B cell (primary cell): ENCODE measurements around the gene KAZN. TPM values are rescaled to one million over a fixed set of nuclear protein-coding genes. Genes with fewer than 3 reads are reported as not detected.

Experiments used
- ATAC-seq: fragments of 200-7000 bp; cut with Tn5 transposase; one replicate; pipeline ENCODE4 v1.10.0; 2021; ENCODE audit warnings: low read depth, mild to moderate bottlenecking, moderate number of reproducible peaks, moderate library complexity
- CTCF ChIA-PET: fragments of 350-600 bp; sonication (Branson Sonifier 250); formaldehyde crosslinking; loops from one replicate; lab custom pipeline; 2021; ENCODE audit warnings: antibody characterized with exemption, inconsistent platforms; lab: Charles Lee
- POLR2A ChIA-PET: fragments of 350-600 bp; sonication (Branson Sonifier 250); formaldehyde crosslinking; loops from one replicate; lab custom pipeline; 2021; ENCODE audit warnings: antibody characterized with exemption; lab: Charles Lee
- DNase-seq: peaks from one replicate; pipeline ENCODE4 v3.0.0; 2013
- H2AFZ ChIP-seq: 2 replicates; pipeline ENCODE4 v1.6.1; 2012; ENCODE audit warnings: mild to moderate bottlenecking, low read depth, low read length; ENCODE audit not compliant: insufficient read depth, poor library complexity, severe bottlenecking
- H3K27ac ChIP-seq, 2 donors: 1 replicate in 1 of 2; 2 replicates in 1 of 2; pipeline ENCODE4 v1.5.1; 2012 to 2013; ENCODE audit warnings: low read length in 2 of 2, mild to moderate bottlenecking in 2 of 2, moderate library complexity in 1 of 2
- H3K27me3 ChIP-seq, 4 experiments: fragments of 200-600 bp in 1 of 4; sonication (generic) in 1 of 4; replicated peaks in 1 of 4; 1 replicate in 2 of 4; 2 replicates in 2 of 4; pipeline versions ENCODE4 v1.6.1 to v1.7.0; 2013 to 2016; ENCODE audit warnings: low read length in 3 of 4, mild to moderate bottlenecking in 2 of 4, mixed read lengths in 1 of 4, moderate library complexity in 1 of 4; ENCODE audit not compliant: insufficient read depth in 4 of 4, control insufficient read depth in 3 of 4; ENCODE audit errors: control extremely low read depth in 1 of 4
- H3K36me3 ChIP-seq, 2 experiments: replicated peaks in 1 of 2; 1 replicate in 1 of 2; 2 replicates in 1 of 2; pipeline versions ENCODE4 v1.6.1 to v1.7.1; 2013; ENCODE audit warnings: low read length in 1 of 2; ENCODE audit not compliant: insufficient read depth in 2 of 2, control insufficient read depth in 1 of 2; ENCODE audit errors: control extremely low read depth in 1 of 2, extremely low read depth in 1 of 2
- H3K4me1 ChIP-seq, 2 donors: fragments of 200-600 bp in 1 of 2; sonication (generic) in 1 of 2; 1 replicate in 1 of 2; 2 replicates in 1 of 2; pipeline versions ENCODE4 v1.5.1 to v1.6.1; 2013 to 2017; ENCODE audit warnings: low read length in 2 of 2; ENCODE audit not compliant: control insufficient read depth in 2 of 2, insufficient read depth in 2 of 2
- H3K4me2 ChIP-seq: replicated peaks from 2 replicates; pipeline ENCODE3; 2012; ENCODE audit warnings: mild to moderate bottlenecking, low read depth, low read length; ENCODE audit not compliant: poor library complexity, severe bottlenecking
- H3K4me3 ChIP-seq, 5 experiments: fragments of 200-600 bp in 1 of 5; sonication (generic) in 1 of 5; 1 replicate in 3 of 5; 2 replicates in 2 of 5; pipeline versions ENCODE4 v1.5.1 to v1.7.0; 2011 to 2016; ENCODE audit warnings: low read length in 4 of 5, mild to moderate bottlenecking in 4 of 5, low read depth in 2 of 5, control low read depth in 1 of 5, moderate library complexity in 1 of 5; ENCODE audit not compliant: insufficient read depth in 1 of 5; ENCODE audit errors: control extremely low read depth in 1 of 5, extremely low read depth in 1 of 5
- H3K79me2 ChIP-seq: fragments of 200-600 bp; sonication (generic); one replicate; pipeline ENCODE4 v1.6.0; 2016; ENCODE audit warnings: low read length; ENCODE audit not compliant: control insufficient read depth, insufficient read depth
- H3K9ac ChIP-seq: fragments of 200-600 bp; sonication (generic); 2 replicates; pipeline ENCODE4 v1.6.1; 2017; ENCODE audit warnings: mild to moderate bottlenecking, low read length, moderate library complexity
- H3K9me3 ChIP-seq, 3 donors: one replicate each; pipeline versions ENCODE4 v1.6.1 to v1.7.1; 2013; ENCODE audit warnings: low read length in 2 of 3; ENCODE audit not compliant: control insufficient read depth in 2 of 3, insufficient read depth in 1 of 3; ENCODE audit errors: control extremely low read depth in 1 of 3
- H4K20me1 ChIP-seq: 2 replicates; pipeline ENCODE4 v1.6.0; 2012; ENCODE audit warnings: mild to moderate bottlenecking, low read length; ENCODE audit not compliant: insufficient read depth, control insufficient read depth, poor library complexity, severe bottlenecking
- H3K27ac Mint-ChIP-seq: one replicate; pipeline ENCODE4 v1.8.0; 2021; ENCODE audit warnings: mixed read lengths
- H3K27me3 Mint-ChIP-seq: one replicate; pipeline ENCODE4 v1.8.0; 2021; ENCODE audit warnings: mixed read lengths
- H3K4me1 Mint-ChIP-seq: one replicate; pipeline ENCODE4 v1.8.0; 2021; ENCODE audit warnings: mixed read lengths
- H3K4me3 Mint-ChIP-seq: one replicate; pipeline ENCODE4 v1.8.0; 2021; ENCODE audit warnings: mixed read lengths
- H3K9me3 Mint-ChIP-seq: one replicate; pipeline ENCODE4 v1.8.0; 2022; ENCODE audit warnings: mixed read lengths; ENCODE audit not compliant: insufficient read depth
- EZH2 ChIP-seq: IDR thresholded peaks from 2 replicates; pipeline ENCODE4 v1.6.1; 2012; ENCODE audit warnings: borderline replicate concordance, low read depth, mild to moderate bottlenecking, moderate library complexity, low read length; ENCODE audit not compliant: insufficient read depth, poor library complexity, severe bottlenecking
- WGBS: methylation state at CpG from one replicate; pipeline ENCODE4 v1.1.5; 2013; ENCODE audit warnings: missing lambda C conversion rate; ENCODE audit not compliant: insufficient coverage; 5-methylcytosine and 5-hydroxymethylcytosine counted together
- intact Hi-C: fragments of 100-400 bp; cut with micrococcal nuclease; formaldehyde crosslinking; loops from one replicate; pipeline ENCODE4 v1.10.0; 2022
- polyA plus RNA-seq: library from polyadenylated mRNA; depleted of rRNA; stranded (reverse); fragments of >200 nt; gene quantifications from 2 replicates; pipeline ENCODE4 v1.2.3, GENCODE V29; 2012
- total RNA-seq, 2 donors: library from RNA; stranded (reverse); fragments of 120-200 nt in 1 of 2; gene quantifications; 1 replicate in 1 of 2; 2 replicates in 1 of 2; pipeline versions ENCODE4 v1.2.3 to v1.2.4, GENCODE V29; 2013 to 2022
- TF ChIP-seq, protein P1 (sequence below): fragments of 200-600 bp; IDR thresholded peaks from one replicate; pipeline ENCODE4 v1.8.0; 2022; ENCODE audit warnings: antibody characterized with exemption, mild to moderate bottlenecking

Gene KAZN
- total and polyA plus RNA-seq, 2 donors (not counting 1 experiment from before 2014, with no cell fraction given): 0.13 to 0.39 TPM

DNA sequence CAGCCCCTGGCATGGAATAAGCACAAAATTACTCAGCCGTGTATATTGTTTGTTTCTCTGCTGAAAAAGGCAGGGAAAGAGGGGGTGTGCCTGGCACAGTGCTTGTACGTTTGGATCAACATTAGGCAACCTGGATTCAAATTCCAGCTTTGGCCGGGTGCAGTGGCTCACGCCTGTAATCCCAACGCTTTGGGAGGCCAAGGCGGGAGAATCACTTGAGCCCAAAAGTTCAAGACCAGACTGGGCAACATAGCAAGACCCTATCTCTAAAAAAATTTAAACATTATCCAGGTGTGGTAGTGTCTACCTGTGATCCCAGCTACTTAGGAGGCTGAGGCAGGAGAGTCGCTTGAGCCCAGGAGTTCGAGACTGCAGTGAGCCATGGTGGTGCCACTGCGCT lies 402.2 kb downstream of the KAZN start:
- Histone ChIP-seq H2AFZ (no peak overlapping the region), H3K4me1 (no peaks in the 10 kb centered on the region), H3K4me3 (no peak overlapping the region), H3K9ac (no peak overlapping the region), H3K9me3 (no peaks in the 10 kb centered on the region), H4K20me1 (no peaks in the 10 kb centered on the region), H3K4me2 (no peak overlapping the region), H3K27ac (no peak overlapping the region), H3K36me3 (no peaks in the 10 kb centered on the region), H3K27me3 (no peaks in the 10 kb centered on the region), H3K79me2 (no peaks in the 10 kb centered on the region)
- no peaks in the 10 kb centered on the region for H3K9me3 Mint-ChIP-seq
- TF ChIP-seq EZH2: no peak
- TF ChIP-seq, protein P1, sequence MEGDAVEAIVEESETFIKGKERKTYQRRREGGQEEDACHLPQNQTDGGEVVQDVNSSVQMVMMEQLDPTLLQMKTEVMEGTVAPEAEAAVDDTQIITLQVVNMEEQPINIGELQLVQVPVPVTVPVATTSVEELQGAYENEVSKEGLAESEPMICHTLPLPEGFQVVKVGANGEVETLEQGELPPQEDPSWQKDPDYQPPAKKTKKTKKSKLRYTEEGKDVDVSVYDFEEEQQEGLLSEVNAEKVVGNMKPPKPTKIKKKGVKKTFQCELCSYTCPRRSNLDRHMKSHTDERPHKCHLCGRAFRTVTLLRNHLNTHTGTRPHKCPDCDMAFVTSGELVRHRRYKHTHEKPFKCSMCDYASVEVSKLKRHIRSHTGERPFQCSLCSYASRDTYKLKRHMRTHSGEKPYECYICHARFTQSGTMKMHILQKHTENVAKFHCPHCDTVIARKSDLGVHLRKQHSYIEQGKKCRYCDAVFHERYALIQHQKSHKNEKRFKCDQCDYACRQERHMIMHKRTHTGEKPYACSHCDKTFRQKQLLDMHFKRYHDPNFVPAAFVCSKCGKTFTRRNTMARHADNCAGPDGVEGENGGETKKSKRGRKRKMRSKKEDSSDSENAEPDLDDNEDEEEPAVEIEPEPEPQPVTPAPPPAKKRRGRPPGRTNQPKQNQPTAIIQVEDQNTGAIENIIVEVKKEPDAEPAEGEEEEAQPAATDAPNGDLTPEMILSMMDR: no peak
- CTCF ChIA-PET: no interaction called here
- H3K27ac Mint-ChIP-seq: no peak overlapping the region
- POLR2A ChIA-PET: no interaction called here
- no peaks in the 10 kb centered on the region for H3K27me3 Mint-ChIP-seq
- H3K4me3 Mint-ChIP-seq: no peak overlapping the region
- DNase-seq: no peak
- 100% methylated on average over 6 of the region's 9 CpGs for WGBS
- intact Hi-C loops: no loop called here
- no peak for ATAC-seq
- no peaks in the 10 kb centered on the region for H3K4me1 Mint-ChIP-seq

DNA sequence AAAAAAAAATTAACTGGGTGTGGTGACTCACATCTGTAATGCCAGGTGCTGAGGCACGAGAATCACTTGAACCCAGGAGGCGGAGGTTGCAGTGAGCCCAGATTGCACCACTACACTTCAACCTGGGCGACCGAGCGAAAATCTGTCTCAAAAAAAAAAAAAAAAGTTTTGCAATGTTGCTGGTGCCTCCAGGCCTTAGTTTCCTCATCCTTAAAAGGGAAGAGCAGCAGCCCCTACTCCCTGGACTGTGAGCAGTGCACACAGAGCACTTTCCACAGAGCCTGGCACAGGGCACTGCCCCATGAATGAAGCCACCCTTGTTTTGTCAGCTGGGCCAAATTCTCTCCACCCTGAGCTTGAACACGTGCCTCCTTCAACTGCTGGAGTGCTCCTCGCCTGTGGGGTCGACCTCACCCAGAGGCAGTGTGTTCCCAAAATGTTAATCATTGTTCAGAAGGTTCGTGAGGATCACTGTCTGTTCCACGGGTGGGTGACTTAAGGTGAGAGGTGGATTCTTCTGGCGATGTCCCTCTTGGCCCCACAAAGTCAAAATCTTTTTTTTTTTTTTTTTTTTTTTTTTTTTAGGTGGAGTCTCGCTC lies 402.9 kb downstream of the KAZN start:
- no peaks in the 10 kb centered on the region for H4K20me1 ChIP-seq
- Mint-ChIP-seq H3K27ac (no peak overlapping the region), H3K4me1 (no peaks in the 10 kb centered on the region), H3K27me3 (peaks cover under 1% of the 10 kb centered on the region), H3K9me3 (no peaks in the 10 kb centered on the region), H3K4me3 (no peak overlapping the region)
- CTCF ChIA-PET: no interaction called here
- H3K4me1 ChIP-seq: no peaks in the 10 kb centered on the region
- no peaks in the 10 kb centered on the region for H3K36me3 ChIP-seq
- 85% methylated on average over 6 of the region's 12 CpGs for WGBS
- no peak overlapping the region for H3K27ac ChIP-seq
- POLR2A ChIA-PET: no interaction called here
- ATAC-seq: no peak
- no peak overlapping the region for H2AFZ ChIP-seq
- DNase-seq: no peak
- H3K9ac ChIP-seq: no peak overlapping the region
- no peaks in the 10 kb centered on the region for H3K9me3 ChIP-seq
- no peaks in the 10 kb centered on the region for H3K27me3 ChIP-seq
- H3K79me2 ChIP-seq: no peaks in the 10 kb centered on the region
- no peak for TF ChIP-seq EZH2
- TF ChIP-seq, protein P1: no peak
- intact Hi-C loops: no loop called here
- H3K4me2 ChIP-seq: no peak overlapping the region
- no peak overlapping the region for H3K4me3 ChIP-seq
